Measurements from ENCODE around the gene CAPN13. TPM values are rescaled to one million over a fixed set of nuclear protein-coding genes. Genes with fewer than 3 reads are reported as not detected.

The CAPN13 gene
- total and polyA plus RNA-seq, 2 of the 4 experiments (the other 2 are of a cell fraction) = not detected

DNA sequence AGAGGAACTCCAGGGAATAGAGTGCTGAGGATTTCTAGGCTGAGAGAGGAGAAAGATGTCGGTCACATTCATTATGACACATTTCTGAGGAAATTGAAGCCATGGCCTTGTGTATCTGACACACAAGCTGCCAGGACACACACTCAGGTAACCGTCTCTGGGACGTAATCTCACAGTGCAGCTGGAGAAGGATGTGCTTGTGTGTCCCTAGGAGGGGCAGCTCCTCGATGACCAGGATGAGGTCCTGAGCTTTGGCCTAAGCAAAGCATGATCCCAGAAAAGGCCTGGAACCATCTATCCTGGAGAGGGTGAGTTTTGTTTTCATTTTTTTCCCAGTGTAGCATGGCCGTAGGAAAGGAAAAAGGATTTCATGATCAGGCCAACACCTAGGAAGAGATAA lies 102.2 kb downstream of the CAPN13 start:
- peak overlapping the region; percentile 83 for H2AK5ac ChIP-seq (ENCODE audit: low read depth, low read length)
- H3K4ac ChIP-seq (ENCODE audit: low read depth, low read length) = peak overlapping the region; percentile 81
- peak overlapping the region; percentile 89; the same call in 1 of the 2 replicates for H4K91ac ChIP-seq (ENCODE audit: insufficient read depth, low read depth, low read length)
- in situ Hi-C loops (cut with MboI; ENCODE audit: low sequenced_read_pairs) = loop anchor here (5.0 kb wide), 2 partner anchors 493 to 538 kb away; no protein-coding TSS in a partner anchor
- no peak overlapping the region for H3K4me2 ChIP-seq (ENCODE audit: low read depth, low read length)
- BruUV-seq (replicated peaks) = no TSS peak
- dilution Hi-C loops (cut with HindIII; ENCODE audit: low sequenced_read_pairs, unreplicated experiment) = no loop called here
- no peak overlapping the region for H3K23ac ChIP-seq (ENCODE audit: low read depth, low read length)
- no peak overlapping the region for H3K9ac ChIP-seq (ENCODE audit: low read depth, low read length)
- peak overlapping the region; percentile 94 for H3K18ac ChIP-seq (ENCODE audit: low read depth, low read length)
- H3K27me3 ChIP-seq (ENCODE audit: control insufficient read depth, insufficient read depth, low read length) = no peaks in the 10 kb centered on the region
- intact Hi-C loops (cut with micrococcal nuclease) = loop anchor here (10.0 kb wide), 3 partner anchors 190 to 470 kb away; partner anchors contain the start of gene LBH
- H4K5ac ChIP-seq (ENCODE audit: low read depth, low read length) = peak overlapping the region; percentile 93
- no peak overlapping the region for H3K56ac ChIP-seq (ENCODE audit: extremely low read depth, insufficient read depth, low read length)
- 89% methylated on average over 3 of the region's 5 CpGs; no CpG with 5 or more reads in 1 of the 2 experiments for WGBS, 2 experiments (ENCODE audit: extremely low coverage in 2 of 2, insufficient read length in 1 of 2)
- H3K27ac ChIP-seq (ENCODE audit: insufficient read depth, low read length) = no peak overlapping the region
- H3K9me1 ChIP-seq (ENCODE audit: insufficient read depth, low read length) = peaks cover 6% of the 10 kb centered on the region; the same call in 1 of the 2 replicates
- peak overlapping the region; percentile 44; the same call in 1 of the 2 replicates for H3K14ac ChIP-seq (replicated peaks; ENCODE audit: low read depth, low read length)
- CTCF ChIA-PET = interaction anchor here (0.8 to 8.2 kb wide), 3 partner anchors 327 to 540 kb away, joined by 3 to 99 read pairs (median 12); no protein-coding TSS in a partner anchor
- H3K4me1 ChIP-seq (ENCODE audit: control insufficient read depth, insufficient read depth, low read length) = peaks cover 3% of the 10 kb centered on the region
- H2AFZ ChIP-seq (replicated peaks; ENCODE audit: low read length, poor library complexity) = no peak overlapping the region
- 0 out of 4 replicates have a peak, but pooled peaks cover 0 to 3% of the 10 kb centered on the region in 2 experiments for H3K79me1 ChIP-seq (ENCODE audit: low read depth in 1 of 2, low read length in 2 of 2)
- H2BK120ac ChIP-seq (ENCODE audit: low read depth, low read length) = peak overlapping the region; percentile 74
- no peak overlapping the region for H2AK9ac ChIP-seq (replicated peaks; ENCODE audit: low read depth, low read length, poor library complexity)
- TF ChIP-seq CEBPB (IDR thresholded peaks at IDR 0.05; ENCODE audit: low read depth, low read length) = no peak
- TF ChIP-seq, protein P1, sequence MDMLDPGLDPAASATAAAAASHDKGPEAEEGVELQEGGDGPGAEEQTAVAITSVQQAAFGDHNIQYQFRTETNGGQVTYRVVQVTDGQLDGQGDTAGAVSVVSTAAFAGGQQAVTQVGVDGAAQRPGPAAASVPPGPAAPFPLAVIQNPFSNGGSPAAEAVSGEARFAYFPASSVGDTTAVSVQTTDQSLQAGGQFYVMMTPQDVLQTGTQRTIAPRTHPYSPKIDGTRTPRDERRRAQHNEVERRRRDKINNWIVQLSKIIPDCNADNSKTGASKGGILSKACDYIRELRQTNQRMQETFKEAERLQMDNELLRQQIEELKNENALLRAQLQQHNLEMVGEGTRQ (IDR thresholded peaks at IDR 0.05; ENCODE audit: low read depth, low read length) = no peak
- no peak for TF ChIP-seq CHD1 (IDR thresholded peaks at IDR 0.05; ENCODE audit: low read depth, low read length)
- no peak for TF ChIP-seq MAZ (IDR thresholded peaks at IDR 0.05; ENCODE audit: borderline replicate concordance, low read depth, low read length)
- no peak for TF ChIP-seq RCOR1 (IDR thresholded peaks at IDR 0.05; ENCODE audit: insufficient replicate concordance, low read length)
- TF ChIP-seq NFE2L2 (IDR thresholded peaks at IDR 0.05; ENCODE audit: low read depth, low read length) = no peak
- TF ChIP-seq, protein P2, sequence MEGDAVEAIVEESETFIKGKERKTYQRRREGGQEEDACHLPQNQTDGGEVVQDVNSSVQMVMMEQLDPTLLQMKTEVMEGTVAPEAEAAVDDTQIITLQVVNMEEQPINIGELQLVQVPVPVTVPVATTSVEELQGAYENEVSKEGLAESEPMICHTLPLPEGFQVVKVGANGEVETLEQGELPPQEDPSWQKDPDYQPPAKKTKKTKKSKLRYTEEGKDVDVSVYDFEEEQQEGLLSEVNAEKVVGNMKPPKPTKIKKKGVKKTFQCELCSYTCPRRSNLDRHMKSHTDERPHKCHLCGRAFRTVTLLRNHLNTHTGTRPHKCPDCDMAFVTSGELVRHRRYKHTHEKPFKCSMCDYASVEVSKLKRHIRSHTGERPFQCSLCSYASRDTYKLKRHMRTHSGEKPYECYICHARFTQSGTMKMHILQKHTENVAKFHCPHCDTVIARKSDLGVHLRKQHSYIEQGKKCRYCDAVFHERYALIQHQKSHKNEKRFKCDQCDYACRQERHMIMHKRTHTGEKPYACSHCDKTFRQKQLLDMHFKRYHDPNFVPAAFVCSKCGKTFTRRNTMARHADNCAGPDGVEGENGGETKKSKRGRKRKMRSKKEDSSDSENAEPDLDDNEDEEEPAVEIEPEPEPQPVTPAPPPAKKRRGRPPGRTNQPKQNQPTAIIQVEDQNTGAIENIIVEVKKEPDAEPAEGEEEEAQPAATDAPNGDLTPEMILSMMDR (conservative IDR thresholded peaks at IDR 0.05; ENCODE audit: low read depth, low read length) = no peak
- TF ChIP-seq RAD21 (IDR thresholded peaks at IDR 0.05; ENCODE audit: low read length) = no peak
- TF ChIP-seq FOS (IDR thresholded peaks at IDR 0.05; ENCODE audit: low read depth, low read length) = no peak
- TF ChIP-seq BHLHE40 (IDR thresholded peaks at IDR 0.05; ENCODE audit: low read depth, low read length) = no peak
- peak overlapping the region; percentile 83 for H2BK20ac ChIP-seq (ENCODE audit: low read depth, low read length)
- H3K4me3 ChIP-seq (ENCODE audit: insufficient read depth, low read depth, low read length) = no peak overlapping the region
- H4K20me1 ChIP-seq (ENCODE audit: insufficient read depth, low read length) = no peaks in the 10 kb centered on the region
- peaks cover 19% of the 10 kb centered on the region for H3K9me3 ChIP-seq (ENCODE audit: control insufficient read depth, insufficient read depth, low read length)
- DNase-seq (no peak), ATAC-seq (ENCODE audit: low read depth) (no peak)
- H2BK5ac ChIP-seq (ENCODE audit: low read depth, low read length, poor library complexity, severe bottlenecking) = peak overlapping the region; percentile 39
- H2BK15ac ChIP-seq (ENCODE audit: low read depth, low read length) = peak overlapping the region; percentile 89; the same call in 2 of the 3 replicates
- POLR2A ChIA-PET (ENCODE audit: unreplicated experiment) = no interaction called here
- peak overlapping the region; percentile 59 to 62; a peak in 3 of 4 replicates for H4K8ac ChIP-seq (ENCODE audit: low read depth in 2 of 2, low read length in 2 of 2)
- no peaks in the 10 kb centered on the region for H3K36me3 ChIP-seq (ENCODE audit: control insufficient read depth, insufficient read depth, low read length)
